Thyroid gland (tissue), 4 donors: ENCODE measurements around the gene SLC23A3. TPM values are rescaled to one million over a fixed set of nuclear protein-coding genes. Genes with fewer than 3 reads are reported as not detected.

Experiments
- DNase-seq, 2 donors: peaks; one replicate each; pipeline ENCODE4 v3.0.0-alpha.2; 2019
- H3K27ac ChIP-seq, 3 donors: fragments of 200-600 bp; sonication (generic); 1 replicate in 2 of 3; 2 replicates in 1 of 3; pipeline ENCODE4 v1.5.1; 2016 to 2019; ENCODE audit warnings: mild to moderate bottlenecking in 1 of 3, moderate library complexity in 1 of 3
- H3K27me3 ChIP-seq: fragments of 200-600 bp; sonication (generic); one replicate; pipeline ENCODE4 v1.5.1; 2019
- H3K36me3 ChIP-seq, 2 donors: fragments of 200-600 bp; sonication (generic); one replicate each; pipeline ENCODE4 v1.5.1; 2016 to 2019
- H3K4me1 ChIP-seq, 2 donors: fragments of 200-600 bp; sonication (generic); one replicate each; pipeline ENCODE4 v1.5.1; 2017 to 2019
- H3K4me3 ChIP-seq, 3 donors: fragments of 200-600 bp; sonication (generic); replicated peaks in 1 of 3; 1 replicate in 2 of 3; 2 replicates in 1 of 3; pipeline ENCODE4 v1.5.1; 2016; ENCODE audit warnings: mild to moderate bottlenecking in 1 of 3
- H3K9me3 ChIP-seq: fragments of 200-600 bp; sonication (generic); one replicate; pipeline ENCODE4 v1.5.1; 2017
- POLR2A ChIP-seq, 2 donors: fragments of 450-650 bp; IDR thresholded peaks; one replicate each; pipeline ENCODE4 v1.6.1; 2017; ENCODE audit warnings: antibody characterized with exemption in 2 of 2, mild to moderate bottlenecking in 2 of 2, moderate library complexity in 1 of 2
- WGBS, 2 donors: methylation state at CpG; one replicate each; pipeline ENCODE4 v1.1.5; 2017; 5-methylcytosine and 5-hydroxymethylcytosine counted together
- intact Hi-C: fragments of 100-400 bp; cut with DNase I; formaldehyde crosslinking; loops from one replicate; pipeline ENCODE4 v1.15.1; 2023
- total RNA-seq, 4 donors: library from RNA; depleted of rRNA; stranded (reverse); fragments of >200 nt; gene quantifications; one replicate each; pipeline ENCODE4 v1.2.3, GENCODE V29; 2016
- TF ChIP-seq, protein P1 (sequence below), 6 experiments: fragments of 200-600 bp in 3 of 6; fragments of 450-650 bp in 3 of 6; sonication (generic) in 3 of 6; IDR thresholded peaks; one replicate each; pipeline ENCODE4 v1.5.1; 2016 to 2019; ENCODE audit warnings: antibody characterized with exemption in 6 of 6, mild to moderate bottlenecking in 2 of 6, inconsistent platforms in 1 of 6, moderate library complexity in 1 of 6

SLC23A3 gene
- total RNA-seq, 4 donors from 2014 or later, result 1.1 to 3.9 (median 3.4) TPM

GRCh38 chr2:219178377-219179175, 8.7 kb upstream of the SLC23A3 start:
- intact Hi-C loops, result loop anchor here (5.0 kb wide), 1 partner anchor 34 kb away; no protein-coding TSS in a partner anchor
- H3K4me3 ChIP-seq, result peak overlapping the region; percentile 40 to 97 (median 56)
- peaks cover 50 to 54% of the 10 kb centered on the region in 2 donors for H3K36me3 ChIP-seq
- DNase-seq, result peak; percentile 60 to 69
- H3K4me1 ChIP-seq, result peaks cover 21 to 25% of the 10 kb centered on the region in 2 donors
- TF ChIP-seq POLR2A (IDR thresholded peaks at IDR 0.05), result no peak
- TF ChIP-seq, protein P1, sequence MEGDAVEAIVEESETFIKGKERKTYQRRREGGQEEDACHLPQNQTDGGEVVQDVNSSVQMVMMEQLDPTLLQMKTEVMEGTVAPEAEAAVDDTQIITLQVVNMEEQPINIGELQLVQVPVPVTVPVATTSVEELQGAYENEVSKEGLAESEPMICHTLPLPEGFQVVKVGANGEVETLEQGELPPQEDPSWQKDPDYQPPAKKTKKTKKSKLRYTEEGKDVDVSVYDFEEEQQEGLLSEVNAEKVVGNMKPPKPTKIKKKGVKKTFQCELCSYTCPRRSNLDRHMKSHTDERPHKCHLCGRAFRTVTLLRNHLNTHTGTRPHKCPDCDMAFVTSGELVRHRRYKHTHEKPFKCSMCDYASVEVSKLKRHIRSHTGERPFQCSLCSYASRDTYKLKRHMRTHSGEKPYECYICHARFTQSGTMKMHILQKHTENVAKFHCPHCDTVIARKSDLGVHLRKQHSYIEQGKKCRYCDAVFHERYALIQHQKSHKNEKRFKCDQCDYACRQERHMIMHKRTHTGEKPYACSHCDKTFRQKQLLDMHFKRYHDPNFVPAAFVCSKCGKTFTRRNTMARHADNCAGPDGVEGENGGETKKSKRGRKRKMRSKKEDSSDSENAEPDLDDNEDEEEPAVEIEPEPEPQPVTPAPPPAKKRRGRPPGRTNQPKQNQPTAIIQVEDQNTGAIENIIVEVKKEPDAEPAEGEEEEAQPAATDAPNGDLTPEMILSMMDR (IDR thresholded peaks at IDR 0.05), result no peak
- H3K9me3 ChIP-seq, result no peaks in the 10 kb centered on the region
- H3K27me3 ChIP-seq, result no peaks in the 10 kb centered on the region
- WGBS, 2 donors, result 4% methylated on average over 14 to 36 of the region's 45 CpGs
- H3K27ac ChIP-seq, result peak overlapping the region; percentile 98 to 99 (median 98)

GRCh38 chr2:219177552-219178376, 7.9 kb upstream of the SLC23A3 start, which contains the start of gene RETREG2:
Gene RETREG2 (plus strand): TSS chr2:219178275. CDS start chr2:219178353, 78 bp downstream.
- intact Hi-C loops, result loop anchor here (5.0 kb wide), 1 partner anchor 35 kb away; no protein-coding TSS in a partner anchor
- Histone ChIP-seq H3K4me1 (peaks cover 21 to 25% of the 10 kb centered on the region in 2 donors), H3K9me3 (no peaks in the 10 kb centered on the region), H3K4me3 (peak within 1 kb of the TSS; percentile 56 to 97 (median 85)), H3K27ac (peak within 1 kb of the TSS; percentile 98 to 99 (median 98)), H3K27me3 (no peaks in the 10 kb centered on the region), H3K36me3 (peaks cover 50 to 55% of the 10 kb centered on the region in 2 donors)
- WGBS, 2 donors, result 0% methylated on average over 18 to 20 of the region's 67 CpGs
- TF ChIP-seq POLR2A (IDR thresholded peaks at IDR 0.05), result peak; percentile 91 to 93
- TF ChIP-seq, protein P1 (IDR thresholded peaks at IDR 0.05), result peak in 3 of 6 experiments; percentile 36 to 50 (median 50)
- peak; percentile 78 to 87 for DNase-seq

DNA sequence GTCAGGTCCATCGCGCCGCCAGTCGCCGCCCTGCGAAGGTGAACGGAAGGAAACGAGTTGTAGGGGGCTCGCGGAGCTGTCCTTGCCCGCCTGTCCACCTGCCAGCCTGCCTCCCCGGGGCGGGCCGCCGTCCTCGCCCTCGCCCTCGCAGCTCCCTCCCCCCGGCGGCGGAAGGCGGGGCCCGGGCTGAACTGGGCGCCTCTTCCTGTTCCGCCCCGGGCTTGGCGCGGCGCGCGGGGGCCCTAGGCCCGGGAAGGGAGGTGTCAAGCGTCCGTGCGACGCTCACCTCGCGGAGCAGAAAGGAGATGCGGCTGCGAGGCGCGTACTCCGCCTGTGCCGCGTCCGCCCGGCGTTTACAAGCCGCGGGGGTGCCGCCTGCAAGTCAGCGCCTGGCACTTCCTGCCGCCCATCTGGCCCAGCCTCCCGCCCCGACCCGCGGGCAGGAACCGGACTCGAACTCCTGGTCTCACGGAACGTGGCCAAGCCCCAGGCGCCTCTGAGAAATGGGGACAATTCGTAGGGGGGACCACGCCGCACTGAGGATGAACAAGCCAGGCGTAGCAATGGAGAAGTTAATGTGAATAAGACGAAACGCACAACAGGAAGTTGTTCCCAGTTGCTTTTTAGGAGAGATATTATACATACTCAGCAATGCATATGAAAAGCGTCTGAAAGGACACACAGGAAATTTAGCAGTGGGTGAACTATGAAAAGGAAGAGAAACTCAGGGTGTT, 7.2 kb upstream of the SLC23A3 start, which contains the start of gene CNPPD1:
Gene CNPPD1 (minus strand): TSS at position 108 of the 734 bp plus-strand sequence. CDS start 97 bp downstream, at position 11.
- intact Hi-C loops, result loop anchor here (5.0 kb wide), 1 partner anchor 35 kb away; no protein-coding TSS in a partner anchor

More for the DNA sequence above, 7.2 kb upstream of the SLC23A3 start, which contains the start of gene CNPPD1:
- DNase-seq, result peak; percentile 91 to 92
- H3K4me3 ChIP-seq, result peak within 1 kb of the TSS; percentile 72 to 97 (median 85)
- H3K4me1 ChIP-seq, result peaks cover 21 to 25% of the 10 kb centered on the region in 2 donors
- H3K27ac ChIP-seq, result peak within 1 kb of the TSS; percentile 98 to 99 (median 98)
- H3K27me3 ChIP-seq, result no peaks in the 10 kb centered on the region
- TF ChIP-seq POLR2A (IDR thresholded peaks at IDR 0.05), result peak; percentile 95 to 96
- TF ChIP-seq, protein P1 (IDR thresholded peaks at IDR 0.05), result no peak
- no peaks in the 10 kb centered on the region for H3K9me3 ChIP-seq
- peaks cover 49 to 55% of the 10 kb centered on the region in 2 donors for H3K36me3 ChIP-seq
- 0 to 1% methylated on average over 9 to 44 of the region's 69 CpGs for WGBS, 2 donors
